H9 (cell line): ENCODE data around the gene MSMB. TPM values are rescaled to one million over a fixed set of nuclear protein-coding genes. Genes with fewer than 3 reads are reported as not detected.

Experiments
- DNase-seq: peaks from one replicate; pipeline ENCODE4 v3.0.0-alpha.2; 2017
- H2AFZ ChIP-seq: one replicate; pipeline ENCODE4 v1.6.1; 2013; ENCODE audit warnings: mild to moderate bottlenecking, low read length, control low read depth, moderate library complexity
- H2AK5ac ChIP-seq: 2 replicates; pipeline ENCODE4 v1.6.1; 2013; ENCODE audit warnings: low read length, control low read depth, mixed read lengths; ENCODE audit not compliant: insufficient read length
- H2BK120ac ChIP-seq: one replicate; pipeline ENCODE4 v1.6.1; 2013; ENCODE audit warnings: low read depth, mild to moderate bottlenecking, low read length, control low read depth, inconsistent platforms; ENCODE audit not compliant: poor library complexity, severe bottlenecking
- H2BK12ac ChIP-seq: 2 replicates; pipeline ENCODE4 v1.6.1; 2013; ENCODE audit warnings: low read length, control low read depth, mixed read lengths, low read depth; ENCODE audit not compliant: insufficient read length
- H2BK15ac ChIP-seq: 2 replicates; pipeline ENCODE4 v1.6.1; 2013; ENCODE audit warnings: low read depth, low read length, control low read depth
- H2BK20ac ChIP-seq: one replicate; pipeline ENCODE4 v1.6.1; 2013; ENCODE audit warnings: low read depth, mild to moderate bottlenecking, low read length, control low read depth, inconsistent platforms; ENCODE audit not compliant: poor library complexity, severe bottlenecking
- H2BK5ac ChIP-seq: 2 replicates; pipeline ENCODE4 v1.6.1; 2013; ENCODE audit warnings: low read length, control low read depth, mixed read lengths; ENCODE audit not compliant: insufficient read length
- H3K14ac ChIP-seq: 2 replicates; pipeline ENCODE4 v1.6.1; 2013; ENCODE audit warnings: low read length, control low read depth; ENCODE audit not compliant: insufficient read depth
- H3K18ac ChIP-seq: 2 replicates; pipeline ENCODE4 v1.6.1; 2013; ENCODE audit warnings: low read depth, mild to moderate bottlenecking, mixed read lengths, low read length, control low read depth; ENCODE audit not compliant: insufficient read length
- H3K23ac ChIP-seq: 2 replicates; pipeline ENCODE4 v1.6.1; 2013; ENCODE audit warnings: low read length, control low read depth, mixed read lengths, low read depth; ENCODE audit not compliant: insufficient read length
- H3K23me2 ChIP-seq: 2 replicates; pipeline ENCODE4 v1.6.1; 2013; ENCODE audit warnings: low read depth, mild to moderate bottlenecking, mixed read lengths, low read length, control low read depth; ENCODE audit not compliant: insufficient read length, poor library complexity, severe bottlenecking
- H3K27ac ChIP-seq: 2 replicates; pipeline ENCODE4 v1.5.1; 2013; ENCODE audit warnings: low read length, control low read depth, mixed read lengths, low read depth; ENCODE audit not compliant: insufficient read length
- H3K27me3 ChIP-seq: 2 replicates; pipeline ENCODE4 v1.6.1; 2013; ENCODE audit warnings: low read length, control low read depth, inconsistent platforms; ENCODE audit not compliant: insufficient read depth
- H3K4ac ChIP-seq: 2 replicates; pipeline ENCODE4 v1.6.1; 2013; ENCODE audit warnings: low read depth, mild to moderate bottlenecking, control low read depth, inconsistent platforms, low read length, moderate library complexity
- H3K4me1 ChIP-seq: 2 replicates; pipeline ENCODE4 v1.6.1; 2013; ENCODE audit warnings: low read length, control low read depth, inconsistent platforms; ENCODE audit not compliant: insufficient read depth
- H3K4me2 ChIP-seq: 2 replicates; pipeline ENCODE4 v1.6.1; 2013; ENCODE audit warnings: low read length, control low read depth, mixed read lengths; ENCODE audit not compliant: insufficient read length, insufficient read depth
- H3K56ac ChIP-seq: 2 replicates; pipeline ENCODE4 v1.6.1; 2013; ENCODE audit warnings: low read depth, mild to moderate bottlenecking, mixed read lengths, low read length, control low read depth; ENCODE audit not compliant: insufficient read length
- H3K79me1 ChIP-seq: 2 replicates; pipeline ENCODE4 v1.6.1; 2013; ENCODE audit warnings: low read depth, mild to moderate bottlenecking, moderate library complexity, low read length, control low read depth, inconsistent platforms; ENCODE audit not compliant: insufficient read depth, poor library complexity, severe bottlenecking
- H3K79me2 ChIP-seq: 2 replicates; pipeline ENCODE4 v1.6.1; 2013; ENCODE audit warnings: low read length, control low read depth, inconsistent platforms; ENCODE audit not compliant: insufficient read depth
- H3K9ac ChIP-seq: 2 replicates; pipeline ENCODE4 v1.6.1; 2013; ENCODE audit warnings: low read length, control low read depth, mixed read lengths; ENCODE audit not compliant: insufficient read length; ENCODE audit errors: extremely low read depth
- H3K9me3 ChIP-seq: one replicate; pipeline ENCODE4 v1.6.1; 2013; ENCODE audit warnings: low read depth, low read length, inconsistent platforms; ENCODE audit not compliant: control insufficient read depth
- H3T11ph ChIP-seq: one replicate; pipeline ENCODE4 v1.6.1; 2013; ENCODE audit warnings: mild to moderate bottlenecking, low read length, control low read depth, inconsistent platforms
- H4K20me1 ChIP-seq: one replicate; pipeline ENCODE4 v1.6.1; 2013; ENCODE audit not compliant: control insufficient read depth, insufficient read length, insufficient read depth
- H4K5ac ChIP-seq: 2 replicates; pipeline ENCODE4 v1.6.1; 2013; ENCODE audit warnings: low read depth, mild to moderate bottlenecking, mixed read lengths, low read length, control low read depth; ENCODE audit not compliant: insufficient read length
- H4K8ac ChIP-seq: replicated peaks from 2 replicates; pipeline ENCODE4 v1.6.1; 2013; ENCODE audit warnings: low read length, control low read depth, mixed read lengths, low read depth; ENCODE audit not compliant: insufficient read length
- H4K91ac ChIP-seq: 2 replicates; pipeline ENCODE4 v1.6.1; 2013; ENCODE audit warnings: low read depth, mild to moderate bottlenecking, moderate library complexity, mixed read lengths, low read length, control low read depth; ENCODE audit not compliant: insufficient read length
- H3K27ac Mint-ChIP-seq, 3 experiments: 2 replicates in 2 of 3; 3 replicates in 1 of 3; pipeline ENCODE4 v1.8.0; 2020 to 2021; ENCODE audit warnings: mixed read lengths in 3 of 3, mild to moderate bottlenecking in 1 of 3, moderate library complexity in 1 of 3
- H3K27me3 Mint-ChIP-seq: 2 replicates; pipeline ENCODE4 v1.8.0; 2021; ENCODE audit warnings: low read depth, mild to moderate bottlenecking, moderate library complexity, mixed read lengths
- H3K36me3 Mint-ChIP-seq, 3 experiments: 2 replicates in 2 of 3; 3 replicates in 1 of 3; pipeline ENCODE4 v1.8.0; 2020 to 2021; ENCODE audit warnings: low read depth in 3 of 3, mixed read lengths in 3 of 3; ENCODE audit not compliant: insufficient read depth in 1 of 3
- H3K4me1 Mint-ChIP-seq, 2 experiments: 2 replicates each; pipeline ENCODE4 v1.8.0; 2020; ENCODE audit warnings: mixed read lengths in 2 of 2
- H3K4me3 Mint-ChIP-seq, 2 experiments: 2 replicates in 1 of 2; 3 replicates in 1 of 2; pipeline ENCODE4 v1.8.0; 2020 to 2021; ENCODE audit warnings: mild to moderate bottlenecking in 2 of 2, mixed read lengths in 2 of 2, moderate library complexity in 1 of 2
- H3K9me3 Mint-ChIP-seq, 2 experiments: 2 replicates in 1 of 2; 3 replicates in 1 of 2; pipeline ENCODE4 v1.8.0; 2020; ENCODE audit warnings: mild to moderate bottlenecking in 2 of 2, mixed read lengths in 2 of 2, moderate library complexity in 1 of 2
- CTCF ChIP-seq: fragments of 200-600 bp; sonication (generic); conservative IDR thresholded peaks from 3 replicates; pipeline ENCODE4 v1.8.0; 2021; ENCODE audit warnings: antibody characterized with exemption, mild to moderate bottlenecking
- WGBS: extraction: QIAGEN DNeasy Blood & Tissue Kit; methylation state at CpG from one replicate; pipeline ENCODE4 v1.1.7; 2013; ENCODE audit warnings: missing lambda C conversion rate, low lambda C conversion rate, mixed read lengths; ENCODE audit not compliant: insufficient read length; ENCODE audit errors: extremely low coverage; 5-methylcytosine and 5-hydroxymethylcytosine counted together
- total RNA-seq: library from RNA; stranded (reverse); gene quantifications from 2 replicates; pipeline ENCODE4 v1.2.1, GENCODE V29; 2021

The MSMB gene
- total RNA-seq, 1 experiment from 2014 or later = not detected

- H3K4me3 Mint-ChIP-seq = no peak overlapping the region
- Histone ChIP-seq H2AFZ (no peak overlapping the region), H3K79me2 (peaks cover 6% of the 10 kb centered on the region; the same call in 1 of the 2 replicates), H3K79me1 (peaks cover 3% of the 10 kb centered on the region), H2AK5ac (no peak overlapping the region), H4K20me1 (no peaks in the 10 kb centered on the region), H3K27ac (no peak overlapping the region), H4K5ac (no peak overlapping the region), H3T11ph (no peak overlapping the region), H3K9ac (no peak overlapping the region), H3K4ac (no peak overlapping the region), H2BK20ac (no peak overlapping the region), H2BK5ac (no peak overlapping the region), H3K56ac (no peak overlapping the region), H3K18ac (no peak overlapping the region), H3K23me2 (no peaks in the 10 kb centered on the region), H3K4me1 (no peaks in the 10 kb centered on the region; the same call in 1 of the 2 replicates), H3K27me3 (no peaks in the 10 kb centered on the region), H3K9me3 (no peaks in the 10 kb centered on the region), H3K4me2 (no peak overlapping the region), H2BK15ac (no peak overlapping the region), H4K8ac (no peak overlapping the region), H3K23ac (no peak overlapping the region), H2BK12ac (no peak overlapping the region), H2BK120ac (no peak overlapping the region), H4K91ac (no peak overlapping the region), H3K14ac (no peak overlapping the region)
- WGBS = no CpG with 5 or more reads among the region's 2 CpGs
- H3K36me3 Mint-ChIP-seq = peaks cover 5 to 26% (median 14%) of the 10 kb centered on the region in 3 experiments; a peak in 6 of 7 replicates
- no peaks in the 10 kb centered on the region for H3K9me3 Mint-ChIP-seq
- DNase-seq = no peak
- H3K4me1 Mint-ChIP-seq = peaks cover 14 to 24% of the 10 kb centered on the region in 2 experiments
- TF ChIP-seq CTCF = no peak
- no peaks in the 10 kb centered on the region for H3K27me3 Mint-ChIP-seq
- H3K27ac Mint-ChIP-seq = no peak overlapping the region
Observed at GRCh38 chr10:46017733-46018132, 28.3 kb downstream of the MSMB start.
